Cerebellar nuclear complex (tissue), 1 donor: ENCODE measurements around the gene LZTFL1.
"Not testable (repeated sequence)": the region's sequence is repeated elsewhere in the genome, so short reads cannot be mapped to it uniquely, and the experiment has no call there.

Experiments used
- DNase-seq, 2 experiments: peaks; one replicate each; lab custom pipeline; 2025; lab: John Stamatoyannopoulos, UW

Gene LZTFL1

GRCh38 chr3:45864760-45865519, 23.0 kb upstream of the LZTFL1 start:
- DNase-seq, result no peak

GRCh38 chr3:45861043-45861719, 19.3 kb upstream of the LZTFL1 start:
- DNase-seq, result no peak

GRCh38 chr3:45860481-45860880, 18.6 kb upstream of the LZTFL1 start:
- DNase-seq, result no peak

GRCh38 chr3:45858809-45859543, 17.1 kb upstream of the LZTFL1 start:
- DNase-seq, result no peak

GRCh38 chr3:45857024-45857423, 15.1 kb upstream of the LZTFL1 start:
- DNase-seq, result not testable (repeated sequence)

GRCh38 chr3:45856323-45856722, 14.4 kb upstream of the LZTFL1 start:
- DNase-seq, result not testable (repeated sequence)

- DNase-seq, result no peak
These were observed 10.9 kb upstream of the LZTFL1 start for GRCh38 chr3:45852828-45853227.

GRCh38 chr3:45848392-45848791, 6.5 kb upstream of the LZTFL1 start:
- no peak for DNase-seq

- no peak for DNase-seq
These were observed 2.7 kb upstream of the LZTFL1 start for GRCh38 chr3:45844616-45845015.

GRCh38 chr3:45842851-45843625, 1.1 kb upstream of the LZTFL1 start:
- no peak for DNase-seq

GRCh38 chr3:45841420-45841756, 531 bp downstream of the LZTFL1 start:
- DNase-seq, result no peak

- no peak for DNase-seq
These were observed 3.5 kb downstream of the LZTFL1 start for GRCh38 chr3:45838466-45838865.

- no peak for DNase-seq
These were observed 9.2 kb downstream of the LZTFL1 start for GRCh38 chr3:45832699-45833098.

- no peak for DNase-seq
These were observed 11.8 kb downstream of the LZTFL1 start for GRCh38 chr3:45830121-45830520.

- DNase-seq, result no peak
These were observed 15.0 kb downstream of the LZTFL1 start for GRCh38 chr3:45826908-45827307.

GRCh38 chr3:45826321-45826720, 15.6 kb downstream of the LZTFL1 start:
- no peak for DNase-seq

GRCh38 chr3:45821127-45821526, 20.8 kb downstream of the LZTFL1 start:
- no peak for DNase-seq

- no peak for DNase-seq
These were observed 22.4 kb downstream of the LZTFL1 start for GRCh38 chr3:45819543-45819942.

GRCh38 chr3:45817831-45818522, 23.9 kb downstream of the LZTFL1 start:
- no peak for DNase-seq

- no peak for DNase-seq
These were observed 25.4 kb downstream of the LZTFL1 start for GRCh38 chr3:45816544-45816943.

- no peak for DNase-seq
These were observed 27.6 kb downstream of the LZTFL1 start for GRCh38 chr3:45814322-45814721.
